Activated CD4-positive, CD25-positive, alpha-beta regulatory T cell (primary cell): ENCODE measurements around the gene ZNF385C.
A peak's percentile ranks its signal among the peaks of the same experiment; 100 is the strongest.
"Not testable (repeated sequence)": the region's sequence is repeated elsewhere in the genome, so short reads cannot be mapped to it uniquely, and the experiment has no call there.

Source experiments
- DNase-seq, 4 experiments: peaks; one replicate each; lab custom pipeline; 2025; lab: John Stamatoyannopoulos, UW

Gene ZNF385C

GRCh38 chr17:42050393-42051012 is 47.8 kb downstream of the ZNF385C start, which contains the start of gene C17orf113:
Gene C17orf113 (minus strand): TSS chr17:42050601. CDS start chr17:42043376, 7,225 bp downstream.
- DNase-seq = peak in 3 of 4 experiments; percentile 16 to 34 (median 20)

GRCh38 chr17:42049834-42050392 is 48.4 kb downstream of the ZNF385C start:
- no peak for DNase-seq

- no peak for DNase-seq
Observed at GRCh38 chr17:42047343-42047742, 50.9 kb downstream of the ZNF385C start.

- no peak for DNase-seq
Observed at GRCh38 chr17:42045719-42046118, 52.6 kb downstream of the ZNF385C start.

GRCh38 chr17:42042598-42043319 is 55.5 kb downstream of the ZNF385C start:
- DNase-seq = no peak

GRCh38 chr17:42041619-42042018 is 56.7 kb downstream of the ZNF385C start:
- DNase-seq = no peak

GRCh38 chr17:42040818-42041217 is 57.5 kb downstream of the ZNF385C start:
- no peak for DNase-seq

GRCh38 chr17:42039794-42040763 is 58.2 kb downstream of the ZNF385C start:
- no peak for DNase-seq

GRCh38 chr17:42038221-42038973 is 59.9 kb downstream of the ZNF385C start:
- no peak for DNase-seq

- no peak for DNase-seq
Observed at GRCh38 chr17:42034059-42034458, 64.2 kb downstream of the ZNF385C start.

- no peak for DNase-seq
Observed at GRCh38 chr17:42031584-42031983, 66.7 kb downstream of the ZNF385C start.

- no peak for DNase-seq
Observed at GRCh38 chr17:42028791-42029127, 69.5 kb downstream of the ZNF385C start.

- no peak for DNase-seq
Observed at GRCh38 chr17:42027961-42028790, 70.1 kb downstream of the ZNF385C start.

- no peak for DNase-seq
Observed at GRCh38 chr17:42027590-42027889, 70.7 kb downstream of the ZNF385C start.

- no peak for DNase-seq
Observed at GRCh38 chr17:42026857-42027589, 71.2 kb downstream of the ZNF385C start.

- no peak for DNase-seq
Observed at GRCh38 chr17:42025936-42026335, 72.3 kb downstream of the ZNF385C start.

- no peak for DNase-seq
Observed at GRCh38 chr17:42025191-42025579, 73.1 kb downstream of the ZNF385C start.

GRCh38 chr17:42023524-42024349 is 74.5 kb downstream of the ZNF385C start:
- DNase-seq = no peak

GRCh38 chr17:42020845-42021244 is 77.4 kb downstream of the ZNF385C start:
- DNase-seq = not testable (repeated sequence)
